ENCODE measurements around the gene PSMC5.

The PSMC5 gene

GRCh38 chr17:63832455-63832854 is 5.2 kb downstream of the PSMC5 start:
- H3K4me3 ChIP-seq (ENCODE audit: low read depth, low read length): no peak overlapping the region
- no peak for DNase-seq (ENCODE audit: low read depth)
- no peak for TF ChIP-seq CTCF (IDR thresholded peaks at IDR 0.05; ENCODE audit: insufficient read depth, low read depth, low read length, missing control alignments)

GRCh38 chr17:63833026-63833740 is 6.0 kb downstream of the PSMC5 start:
- no peak for TF ChIP-seq CTCF (IDR thresholded peaks at IDR 0.05; ENCODE audit: insufficient read depth, low read depth, low read length, missing control alignments)
- H3K4me3 ChIP-seq (ENCODE audit: low read depth, low read length): no peak overlapping the region
- DNase-seq (ENCODE audit: low read depth): no peak

- TF ChIP-seq CTCF (IDR thresholded peaks at IDR 0.05; ENCODE audit: insufficient read depth, low read depth, low read length, missing control alignments): no peak
- H3K4me3 ChIP-seq (ENCODE audit: low read depth, low read length): no peak overlapping the region
- DNase-seq (ENCODE audit: low read depth): no peak
Observed at GRCh38 chr17:63833741-63834373, 6.6 kb downstream of the PSMC5 start.

GRCh38 chr17:63834431-63835166 is 7.4 kb downstream of the PSMC5 start:
- no peak overlapping the region for H3K4me3 ChIP-seq (ENCODE audit: low read depth, low read length)
- DNase-seq (ENCODE audit: low read depth): peak; percentile 87
- peak; percentile 75 for TF ChIP-seq CTCF (IDR thresholded peaks at IDR 0.05; ENCODE audit: insufficient read depth, low read depth, low read length, missing control alignments)

GRCh38 chr17:63835167-63835720 is 8.0 kb downstream of the PSMC5 start:
- H3K4me3 ChIP-seq (ENCODE audit: low read depth, low read length): no peak overlapping the region
- DNase-seq (ENCODE audit: low read depth): no peak
- no peak for TF ChIP-seq CTCF (IDR thresholded peaks at IDR 0.05; ENCODE audit: insufficient read depth, low read depth, low read length, missing control alignments)

GRCh38 chr17:63836811-63837210 is 9.6 kb downstream of the PSMC5 start:
- TF ChIP-seq CTCF (IDR thresholded peaks at IDR 0.05; ENCODE audit: insufficient read depth, low read depth, low read length, missing control alignments): no peak
- DNase-seq (ENCODE audit: low read depth): no peak
- no peak overlapping the region for H3K4me3 ChIP-seq (ENCODE audit: low read depth, low read length)
